H1 (cell line): Measurements from ENCODE around the gene CCSAP. TPM values are rescaled to one million over a fixed set of nuclear protein-coding genes. Genes with fewer than 3 reads are reported as not detected.

Experiments used
- BACH1 ChIP-seq: IDR thresholded peaks from 2 replicates; pipeline ENCODE4 v1.6.1; 2012; ENCODE audit warnings: low read length, improper control_type of control experiment
- CBX5 ChIP-seq: fragments of 300-800, 300-1000 bp; sonication (generic); IDR thresholded peaks from 2 replicates; pipeline ENCODE4 v1.7.1; 2016; ENCODE audit warnings: antibody characterized with exemption, low read length, low read depth
- CTBP2 ChIP-seq: IDR thresholded peaks from 2 replicates; pipeline ENCODE4 v1.7.0; 2011; ENCODE audit warnings: borderline replicate concordance, mild to moderate bottlenecking, moderate library complexity, mixed read lengths, low read length; ENCODE audit not compliant: insufficient read depth, insufficient read length
- EZH2 ChIP-seq: fragments of 200-600 bp; sonication (generic); IDR thresholded peaks from 2 replicates; pipeline ENCODE4 v1.7.1; 2012; ENCODE audit warnings: low read depth, mild to moderate bottlenecking, moderate library complexity, low read length, inconsistent platforms; ENCODE audit not compliant: severe bottlenecking
- JUND ChIP-seq: IDR thresholded peaks from 2 replicates; pipeline ENCODE4 v1.6.1; 2011; ENCODE audit warnings: mild to moderate bottlenecking, improper control_type of control experiment, low read length
- KDM1A ChIP-seq: fragments of 200-600, 300-600 bp; sonication (generic); IDR thresholded peaks from 2 replicates; pipeline ENCODE4 v1.7.1; 2016; ENCODE audit warnings: mild to moderate bottlenecking, low read length, borderline replicate concordance
- polyA plus RNA-seq, 7 experiments: library from polyadenylated mRNA; depleted of rRNA in 3 of 7; stranded (reverse) in 5 of 7; unstranded in 2 of 7; fragments of >200 nt in 5 of 7; fragments of 200-250 nt in 2 of 7; gene quantifications; 1 replicate in 5 of 7; 2 replicates in 1 of 7; 4 replicates in 1 of 7; pipeline versions ENCODE4 v1.2.1 to v1.2.3, GENCODE V29; 2011 to 2013; ENCODE audit warnings: missing spikeins in 2 of 7, mixed read lengths in 2 of 7
- total RNA-seq: library from RNA; stranded (reverse); fragmentation: NEBNext Ultra II Directional; extraction: Animal tissue kit (Norgen Biotek cat#: 25700); gene quantifications from 2 replicates; pipeline ENCODE4 v1.2.1, GENCODE V29; 2021
- TF ChIP-seq, protein P1 (sequence below): fragments of 300-600 bp; sonication (generic); IDR thresholded peaks from 2 replicates; pipeline ENCODE4 v1.7.1; 2012; ENCODE audit warnings: low read length, moderate library complexity, mild to moderate bottlenecking, inconsistent platforms; ENCODE audit not compliant: insufficient replicate concordance

The CCSAP gene
- total and polyA plus RNA-seq, 2 of the 8 experiments (the other 6 are each of a cell fraction or from before 2014, with no cell fraction given): 3.5 to 17.2 TPM

- TF ChIP-seq, protein P1, sequence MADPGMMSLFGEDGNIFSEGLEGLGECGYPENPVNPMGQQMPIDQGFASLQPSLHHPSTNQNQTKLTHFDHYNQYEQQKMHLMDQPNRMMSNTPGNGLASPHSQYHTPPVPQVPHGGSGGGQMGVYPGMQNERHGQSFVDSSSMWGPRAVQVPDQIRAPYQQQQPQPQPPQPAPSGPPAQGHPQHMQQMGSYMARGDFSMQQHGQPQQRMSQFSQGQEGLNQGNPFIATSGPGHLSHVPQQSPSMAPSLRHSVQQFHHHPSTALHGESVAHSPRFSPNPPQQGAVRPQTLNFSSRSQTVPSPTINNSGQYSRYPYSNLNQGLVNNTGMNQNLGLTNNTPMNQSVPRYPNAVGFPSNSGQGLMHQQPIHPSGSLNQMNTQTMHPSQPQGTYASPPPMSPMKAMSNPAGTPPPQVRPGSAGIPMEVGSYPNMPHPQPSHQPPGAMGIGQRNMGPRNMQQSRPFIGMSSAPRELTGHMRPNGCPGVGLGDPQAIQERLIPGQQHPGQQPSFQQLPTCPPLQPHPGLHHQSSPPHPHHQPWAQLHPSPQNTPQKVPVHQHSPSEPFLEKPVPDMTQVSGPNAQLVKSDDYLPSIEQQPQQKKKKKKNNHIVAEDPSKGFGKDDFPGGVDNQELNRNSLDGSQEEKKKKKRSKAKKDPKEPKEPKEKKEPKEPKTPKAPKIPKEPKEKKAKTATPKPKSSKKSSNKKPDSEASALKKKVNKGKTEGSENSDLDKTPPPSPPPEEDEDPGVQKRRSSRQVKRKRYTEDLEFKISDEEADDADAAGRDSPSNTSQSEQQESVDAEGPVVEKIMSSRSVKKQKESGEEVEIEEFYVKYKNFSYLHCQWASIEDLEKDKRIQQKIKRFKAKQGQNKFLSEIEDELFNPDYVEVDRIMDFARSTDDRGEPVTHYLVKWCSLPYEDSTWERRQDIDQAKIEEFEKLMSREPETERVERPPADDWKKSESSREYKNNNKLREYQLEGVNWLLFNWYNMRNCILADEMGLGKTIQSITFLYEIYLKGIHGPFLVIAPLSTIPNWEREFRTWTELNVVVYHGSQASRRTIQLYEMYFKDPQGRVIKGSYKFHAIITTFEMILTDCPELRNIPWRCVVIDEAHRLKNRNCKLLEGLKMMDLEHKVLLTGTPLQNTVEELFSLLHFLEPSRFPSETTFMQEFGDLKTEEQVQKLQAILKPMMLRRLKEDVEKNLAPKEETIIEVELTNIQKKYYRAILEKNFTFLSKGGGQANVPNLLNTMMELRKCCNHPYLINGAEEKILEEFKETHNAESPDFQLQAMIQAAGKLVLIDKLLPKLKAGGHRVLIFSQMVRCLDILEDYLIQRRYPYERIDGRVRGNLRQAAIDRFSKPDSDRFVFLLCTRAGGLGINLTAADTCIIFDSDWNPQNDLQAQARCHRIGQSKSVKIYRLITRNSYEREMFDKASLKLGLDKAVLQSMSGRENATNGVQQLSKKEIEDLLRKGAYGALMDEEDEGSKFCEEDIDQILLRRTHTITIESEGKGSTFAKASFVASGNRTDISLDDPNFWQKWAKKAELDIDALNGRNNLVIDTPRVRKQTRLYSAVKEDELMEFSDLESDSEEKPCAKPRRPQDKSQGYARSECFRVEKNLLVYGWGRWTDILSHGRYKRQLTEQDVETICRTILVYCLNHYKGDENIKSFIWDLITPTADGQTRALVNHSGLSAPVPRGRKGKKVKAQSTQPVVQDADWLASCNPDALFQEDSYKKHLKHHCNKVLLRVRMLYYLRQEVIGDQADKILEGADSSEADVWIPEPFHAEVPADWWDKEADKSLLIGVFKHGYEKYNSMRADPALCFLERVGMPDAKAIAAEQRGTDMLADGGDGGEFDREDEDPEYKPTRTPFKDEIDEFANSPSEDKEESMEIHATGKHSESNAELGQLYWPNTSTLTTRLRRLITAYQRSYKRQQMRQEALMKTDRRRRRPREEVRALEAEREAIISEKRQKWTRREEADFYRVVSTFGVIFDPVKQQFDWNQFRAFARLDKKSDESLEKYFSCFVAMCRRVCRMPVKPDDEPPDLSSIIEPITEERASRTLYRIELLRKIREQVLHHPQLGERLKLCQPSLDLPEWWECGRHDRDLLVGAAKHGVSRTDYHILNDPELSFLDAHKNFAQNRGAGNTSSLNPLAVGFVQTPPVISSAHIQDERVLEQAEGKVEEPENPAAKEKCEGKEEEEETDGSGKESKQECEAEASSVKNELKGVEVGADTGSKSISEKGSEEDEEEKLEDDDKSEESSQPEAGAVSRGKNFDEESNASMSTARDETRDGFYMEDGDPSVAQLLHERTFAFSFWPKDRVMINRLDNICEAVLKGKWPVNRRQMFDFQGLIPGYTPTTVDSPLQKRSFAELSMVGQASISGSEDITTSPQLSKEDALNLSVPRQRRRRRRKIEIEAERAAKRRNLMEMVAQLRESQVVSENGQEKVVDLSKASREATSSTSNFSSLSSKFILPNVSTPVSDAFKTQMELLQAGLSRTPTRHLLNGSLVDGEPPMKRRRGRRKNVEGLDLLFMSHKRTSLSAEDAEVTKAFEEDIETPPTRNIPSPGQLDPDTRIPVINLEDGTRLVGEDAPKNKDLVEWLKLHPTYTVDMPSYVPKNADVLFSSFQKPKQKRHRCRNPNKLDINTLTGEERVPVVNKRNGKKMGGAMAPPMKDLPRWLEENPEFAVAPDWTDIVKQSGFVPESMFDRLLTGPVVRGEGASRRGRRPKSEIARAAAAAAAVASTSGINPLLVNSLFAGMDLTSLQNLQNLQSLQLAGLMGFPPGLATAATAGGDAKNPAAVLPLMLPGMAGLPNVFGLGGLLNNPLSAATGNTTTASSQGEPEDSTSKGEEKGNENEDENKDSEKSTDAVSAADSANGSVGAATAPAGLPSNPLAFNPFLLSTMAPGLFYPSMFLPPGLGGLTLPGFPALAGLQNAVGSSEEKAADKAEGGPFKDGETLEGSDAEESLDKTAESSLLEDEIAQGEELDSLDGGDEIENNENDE: no peak
- TF ChIP-seq CBX5 (no peak), EZH2 (no peak), BACH1 (no peak), KDM1A (no peak), CTBP2 (no peak), JUND (no peak)
Measured at GRCh38 chr1:229298887-229299503, 43.9 kb downstream of the CCSAP start (continued).
